ENCODE data around the gene SPNS2. TPM values are rescaled to one million over a fixed set of nuclear protein-coding genes. Genes with fewer than 3 reads are reported as not detected.

Gene SPNS2
- total and polyA plus RNA-seq, 2 donors (not counting 1 experiment from before 2014, with no cell fraction given) = 0.17 TPM; not detected in 1

DNA sequence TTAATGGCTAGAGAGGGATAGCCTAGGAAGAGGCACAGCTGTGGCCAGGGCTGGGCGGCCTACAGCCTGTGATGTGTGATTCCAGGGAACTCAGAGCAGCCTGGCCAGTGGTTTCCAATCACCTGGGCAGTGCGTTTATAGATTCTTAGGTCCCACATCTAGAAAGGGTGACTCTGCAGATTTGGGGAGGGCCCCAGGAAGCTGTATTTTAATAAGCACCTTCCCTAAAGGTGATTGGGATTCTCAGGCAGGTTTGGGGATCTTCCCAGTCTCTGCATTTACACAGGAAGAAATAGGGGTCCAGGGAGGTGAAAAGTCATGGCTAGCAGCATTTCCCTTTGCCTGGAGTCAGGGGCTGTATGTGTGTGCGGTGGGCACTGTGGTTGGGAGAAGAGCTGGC, 9.5 kb downstream of the SPNS2 start:
- no peak overlapping the region for H3K4me3 ChIP-seq (replicated peaks in 1 of 4; ENCODE audit: control extremely low read depth in 1 of 4, insufficient read depth in 1 of 4, low read depth in 3 of 4, low read length in 4 of 4)

GRCh38 chr17:4509401-4509800, 10.7 kb downstream of the SPNS2 start:
- Histone ChIP-seq H3K27me3 (ENCODE audit: control insufficient read depth, insufficient read depth, low read length) (no peaks in the 10 kb centered on the region), H3K4me2 (ENCODE audit: extremely low read depth, insufficient read depth, low read length) (no peak overlapping the region), H3K4me1 (ENCODE audit: control insufficient read depth, extremely low read depth, insufficient read depth, low read length) (no peaks in the 10 kb centered on the region), H3K36me3 (ENCODE audit: control insufficient read depth, insufficient read depth, low read length) (no peaks in the 10 kb centered on the region), H3K9ac (ENCODE audit: insufficient read depth, low read length) (no peak overlapping the region), H3K4me3 (replicated peaks in 1 of 4; ENCODE audit: control extremely low read depth in 1 of 4, insufficient read depth in 1 of 4, low read depth in 3 of 4, low read length in 4 of 4) (no peak overlapping the region), H3K27ac (ENCODE audit: insufficient read depth, low read length) (no peak overlapping the region), H3K9me3 (ENCODE audit: control insufficient read depth, insufficient read depth, low read depth, low read length) (no peaks in the 10 kb centered on the region), H2AFZ (ENCODE audit: low read length) (no peak overlapping the region), H4K20me1 (ENCODE audit: control insufficient read depth, extremely low read depth, insufficient read depth, low read length) (no peaks in the 10 kb centered on the region), H3K79me2 (ENCODE audit: control insufficient read depth, insufficient read depth, low read length) (no peaks in the 10 kb centered on the region)
- no peak for DNase-seq (ENCODE audit: low read depth in 2 of 2)
- no peak for TF ChIP-seq EZH2 (IDR thresholded peaks at IDR 0.05; ENCODE audit: low read length, missing control alignments)
- TF ChIP-seq, protein P1, sequence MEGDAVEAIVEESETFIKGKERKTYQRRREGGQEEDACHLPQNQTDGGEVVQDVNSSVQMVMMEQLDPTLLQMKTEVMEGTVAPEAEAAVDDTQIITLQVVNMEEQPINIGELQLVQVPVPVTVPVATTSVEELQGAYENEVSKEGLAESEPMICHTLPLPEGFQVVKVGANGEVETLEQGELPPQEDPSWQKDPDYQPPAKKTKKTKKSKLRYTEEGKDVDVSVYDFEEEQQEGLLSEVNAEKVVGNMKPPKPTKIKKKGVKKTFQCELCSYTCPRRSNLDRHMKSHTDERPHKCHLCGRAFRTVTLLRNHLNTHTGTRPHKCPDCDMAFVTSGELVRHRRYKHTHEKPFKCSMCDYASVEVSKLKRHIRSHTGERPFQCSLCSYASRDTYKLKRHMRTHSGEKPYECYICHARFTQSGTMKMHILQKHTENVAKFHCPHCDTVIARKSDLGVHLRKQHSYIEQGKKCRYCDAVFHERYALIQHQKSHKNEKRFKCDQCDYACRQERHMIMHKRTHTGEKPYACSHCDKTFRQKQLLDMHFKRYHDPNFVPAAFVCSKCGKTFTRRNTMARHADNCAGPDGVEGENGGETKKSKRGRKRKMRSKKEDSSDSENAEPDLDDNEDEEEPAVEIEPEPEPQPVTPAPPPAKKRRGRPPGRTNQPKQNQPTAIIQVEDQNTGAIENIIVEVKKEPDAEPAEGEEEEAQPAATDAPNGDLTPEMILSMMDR (conservative IDR thresholded peaks at IDR 0.05 in 1 of 2, IDR thresholded peaks at IDR 0.05 in 1 of 2; ENCODE audit: low read depth in 1 of 2, low read length in 2 of 2) = no peak

More for the DNA sequence above, 9.5 kb downstream of the SPNS2 start:
- Histone ChIP-seq H2AFZ (ENCODE audit: low read length) (no peak overlapping the region), H3K27me3 (ENCODE audit: control insufficient read depth, insufficient read depth, low read length) (no peaks in the 10 kb centered on the region), H3K79me2 (ENCODE audit: control insufficient read depth, insufficient read depth, low read length) (no peaks in the 10 kb centered on the region), H3K27ac (ENCODE audit: insufficient read depth, low read length) (no peak overlapping the region), H3K4me2 (ENCODE audit: extremely low read depth, insufficient read depth, low read length) (no peak overlapping the region), H3K4me1 (ENCODE audit: control insufficient read depth, extremely low read depth, insufficient read depth, low read length) (no peaks in the 10 kb centered on the region), H3K36me3 (ENCODE audit: control insufficient read depth, insufficient read depth, low read length) (no peaks in the 10 kb centered on the region), H3K9me3 (ENCODE audit: control insufficient read depth, insufficient read depth, low read depth, low read length) (no peaks in the 10 kb centered on the region), H4K20me1 (ENCODE audit: control insufficient read depth, extremely low read depth, insufficient read depth, low read length) (no peaks in the 10 kb centered on the region), H3K9ac (ENCODE audit: insufficient read depth, low read length) (no peak overlapping the region)
- TF ChIP-seq, protein P1 (conservative IDR thresholded peaks at IDR 0.05 in 1 of 2, IDR thresholded peaks at IDR 0.05 in 1 of 2; ENCODE audit: low read depth in 1 of 2, low read length in 2 of 2) = no peak
- TF ChIP-seq EZH2 (IDR thresholded peaks at IDR 0.05; ENCODE audit: low read length, missing control alignments) = no peak
- DNase-seq (ENCODE audit: low read depth in 2 of 2) = no peak

GRCh38 chr17:4509923-4510617, 11.4 kb downstream of the SPNS2 start:
- TF ChIP-seq, protein P1 (conservative IDR thresholded peaks at IDR 0.05 in 1 of 2, IDR thresholded peaks at IDR 0.05 in 1 of 2; ENCODE audit: low read depth in 1 of 2, low read length in 2 of 2) = no peak
- TF ChIP-seq EZH2 (IDR thresholded peaks at IDR 0.05; ENCODE audit: low read length, missing control alignments) = no peak
- no peak overlapping the region for H2AFZ ChIP-seq (ENCODE audit: low read length)
- no peak overlapping the region for H3K4me3 ChIP-seq (replicated peaks in 1 of 4; ENCODE audit: control extremely low read depth in 1 of 4, insufficient read depth in 1 of 4, low read depth in 3 of 4, low read length in 4 of 4)
- DNase-seq (ENCODE audit: low read depth in 2 of 2) = no peak
- H3K27ac ChIP-seq (ENCODE audit: insufficient read depth, low read length) = no peak overlapping the region
- H3K36me3 ChIP-seq (ENCODE audit: control insufficient read depth, insufficient read depth, low read length) = no peaks in the 10 kb centered on the region
- H3K9me3 ChIP-seq (ENCODE audit: control insufficient read depth, insufficient read depth, low read depth, low read length) = no peaks in the 10 kb centered on the region
- no peaks in the 10 kb centered on the region for H4K20me1 ChIP-seq (ENCODE audit: control insufficient read depth, extremely low read depth, insufficient read depth, low read length)
- no peak overlapping the region for H3K4me2 ChIP-seq (ENCODE audit: extremely low read depth, insufficient read depth, low read length)
- H3K4me1 ChIP-seq (ENCODE audit: control insufficient read depth, extremely low read depth, insufficient read depth, low read length) = no peaks in the 10 kb centered on the region
- no peak overlapping the region for H3K9ac ChIP-seq (ENCODE audit: insufficient read depth, low read length)
- no peaks in the 10 kb centered on the region for H3K79me2 ChIP-seq (ENCODE audit: control insufficient read depth, insufficient read depth, low read length)
- H3K27me3 ChIP-seq (ENCODE audit: control insufficient read depth, insufficient read depth, low read length) = no peaks in the 10 kb centered on the region
